Neuronal stem cell (in vitro differentiated cells): ENCODE results near the gene RTBDN. TPM values are rescaled to one million over a fixed set of nuclear protein-coding genes. Genes with fewer than 3 reads are reported as not detected.
A peak's percentile ranks its signal among the peaks of the same experiment; 100 is the strongest.

ENCODE experiments used
- DNase-seq: peaks from one replicate; pipeline ENCODE4 v3.0.0-alpha.2; 2013; ENCODE audit warnings: low spot score
- H2AFZ ChIP-seq: one replicate; pipeline ENCODE4 v1.6.1; 2013; ENCODE audit warnings: mild to moderate bottlenecking, low read length, inconsistent platforms
- H2AK5ac ChIP-seq: 2 replicates; pipeline ENCODE4 v1.6.1; 2013; ENCODE audit warnings: low read depth, mild to moderate bottlenecking, inconsistent platforms, low read length, moderate library complexity, mixed read lengths
- H2BK120ac ChIP-seq: 2 replicates; pipeline ENCODE4 v1.6.1; 2013; ENCODE audit warnings: low read depth, mild to moderate bottlenecking, inconsistent platforms, low read length, moderate library complexity, mixed read lengths
- H2BK12ac ChIP-seq: one replicate; pipeline ENCODE4 v1.6.1; 2013; ENCODE audit warnings: low read length, inconsistent platforms
- H2BK15ac ChIP-seq: 2 replicates; pipeline ENCODE4 v1.6.1; 2013; ENCODE audit warnings: mild to moderate bottlenecking, low read length, inconsistent platforms, mixed read lengths
- H2BK5ac ChIP-seq: one replicate; pipeline ENCODE4 v1.6.1; 2013; ENCODE audit warnings: inconsistent platforms, mild to moderate bottlenecking, low read length, moderate library complexity
- H3K14ac ChIP-seq: one replicate; pipeline ENCODE4 v1.6.1; 2013; ENCODE audit warnings: low read length, inconsistent platforms
- H3K18ac ChIP-seq: 2 replicates; pipeline ENCODE4 v1.6.1; 2013; ENCODE audit warnings: low read length, inconsistent platforms
- H3K23ac ChIP-seq: 2 replicates; pipeline ENCODE4 v1.6.1; 2013; ENCODE audit warnings: low read depth, mild to moderate bottlenecking, mixed read lengths, low read length, inconsistent platforms; ENCODE audit not compliant: poor library complexity
- H3K27ac ChIP-seq: replicated peaks from 3 replicates; pipeline ENCODE4 v1.5.1; 2013; ENCODE audit warnings: low read length, inconsistent platforms
- H3K27me3 ChIP-seq, 3 experiments: 2 replicates each; pipeline ENCODE4 v1.6.1; 2013; ENCODE audit warnings: low read length in 3 of 3, mild to moderate bottlenecking in 2 of 3, inconsistent platforms in 1 of 3, low read depth in 1 of 3, mixed read lengths in 1 of 3, moderate library complexity in 1 of 3; ENCODE audit not compliant: control insufficient read depth in 3 of 3, insufficient read depth in 3 of 3
- H3K36me3 ChIP-seq, 2 donors: replicated peaks in 1 of 2; 2 replicates each; pipeline ENCODE4 v1.6.1; 2013; ENCODE audit warnings: low read length in 2 of 2; ENCODE audit not compliant: control insufficient read depth in 2 of 2, insufficient read depth in 2 of 2
- H3K4ac ChIP-seq: 2 replicates; pipeline ENCODE4 v1.6.1; 2013; ENCODE audit warnings: inconsistent platforms, mild to moderate bottlenecking, low read length, moderate library complexity
- H3K4me1 ChIP-seq, 2 donors: 1 replicate in 1 of 2; 2 replicates in 1 of 2; pipeline ENCODE4 v1.6.1; 2013; ENCODE audit warnings: low read length in 2 of 2, low read depth in 1 of 2; ENCODE audit not compliant: control insufficient read depth in 2 of 2, insufficient read depth in 1 of 2
- H3K4me2 ChIP-seq: one replicate; pipeline ENCODE4 v1.6.1; 2013; ENCODE audit warnings: mild to moderate bottlenecking, low read length, inconsistent platforms; ENCODE audit not compliant: insufficient read depth, poor library complexity, severe bottlenecking
- H3K4me3 ChIP-seq, 2 donors: 2 replicates each; pipeline ENCODE4 v1.5.1; 2013; ENCODE audit warnings: low read length in 2 of 2, mild to moderate bottlenecking in 2 of 2, inconsistent platforms in 1 of 2, moderate library complexity in 1 of 2
- H3K79me1 ChIP-seq: one replicate; pipeline ENCODE4 v1.6.1; 2013; ENCODE audit warnings: low read depth, mild to moderate bottlenecking, inconsistent platforms, low read length, moderate library complexity
- H3K9ac ChIP-seq: one replicate; pipeline ENCODE4 v1.6.1; 2013; ENCODE audit warnings: mild to moderate bottlenecking, low read depth, low read length, inconsistent platforms; ENCODE audit not compliant: poor library complexity
- H3K9me3 ChIP-seq, 2 donors: replicated peaks in 1 of 2; 2 replicates each; pipeline versions ENCODE3 to v1.6.1; 2013; ENCODE audit warnings: low read length in 2 of 2, mild to moderate bottlenecking in 2 of 2, inconsistent platforms in 1 of 2, low read depth in 1 of 2, mixed read lengths in 1 of 2, moderate library complexity in 1 of 2; ENCODE audit not compliant: control insufficient read depth in 2 of 2, insufficient read depth in 1 of 2
- H4K8ac ChIP-seq: one replicate; pipeline ENCODE4 v1.6.1; 2013; ENCODE audit warnings: low read depth, mild to moderate bottlenecking, inconsistent platforms, low read length, moderate library complexity
- H4K91ac ChIP-seq: one replicate; pipeline ENCODE4 v1.6.1; 2013; ENCODE audit warnings: low read length, low read depth, mild to moderate bottlenecking, inconsistent platforms; ENCODE audit not compliant: poor library complexity
- whole genome bisulfite sequencing, 2 donors: extraction: QIAGEN DNeasy Blood & Tissue Kit; methylation state at CpG; one replicate each; pipeline ENCODE4 v1.1.7; 2013; ENCODE audit warnings: missing lambda C conversion rate in 2 of 2, mixed read lengths in 1 of 2; ENCODE audit not compliant: insufficient read length in 2 of 2, insufficient replicate concordance in 1 of 2; ENCODE audit errors: extremely low coverage in 2 of 2; 5-methylcytosine and 5-hydroxymethylcytosine counted together
- polyA plus RNA-seq, 2 experiments: library from polyadenylated mRNA; stranded (reverse); fragments of 200-250 nt; gene quantifications; one replicate each; pipeline ENCODE4 v1.2.3, GENCODE V29; 2013

Gene RTBDN
- 0.24 TPM for polyA plus RNA-seq (2013, experiment 1 of 2)
- polyA plus RNA-seq (2013, experiment 2 of 2) = 0.19 TPM

- no CpG with 5 or more reads among the region's 20 CpGs for WGBS, 2 donors
- peak within 1 kb of the TSS; percentile 78 for H3K9ac ChIP-seq
- H3K27me3 ChIP-seq = peaks cover 12 to 65% (median 61%) of the 10 kb centered on the region in 3 experiments
Measured at GRCh38 chr19:12834566-12834943, at the start of gene RTBDN. Gene RTBDN, minus strand, starts transcription at chr19:12834579. Its CDS starts 4,600 bp downstream, at chr19:12829979.

DNA sequence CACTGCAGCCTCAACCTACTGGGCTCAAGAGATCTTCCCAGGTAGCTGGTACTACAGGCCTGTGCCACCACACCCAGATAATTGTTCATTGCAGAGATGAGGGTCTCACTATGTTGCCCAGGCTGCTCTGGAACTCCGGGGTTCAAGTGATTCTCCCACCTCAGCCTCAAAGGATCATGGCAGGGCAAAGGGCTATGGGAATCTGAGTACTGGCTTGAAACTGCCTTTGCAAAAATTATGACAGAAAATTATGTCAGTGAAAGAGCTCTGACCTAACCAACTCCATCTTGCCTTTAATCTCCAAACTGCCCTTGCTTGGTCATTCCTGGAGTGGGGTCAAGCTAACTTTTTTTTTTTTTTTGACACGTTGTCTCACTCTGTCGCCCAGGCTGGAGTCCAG lies 48.2 kb upstream of the RTBDN start:
- no peak for DNase-seq
- no peak overlapping the region for H2BK5ac ChIP-seq
- no peak overlapping the region for H3K14ac ChIP-seq
- no peak overlapping the region for H2AK5ac ChIP-seq
- WGBS, 2 donors = no CpG with 5 or more reads among the region's 3 CpGs
- H4K8ac ChIP-seq = no peak overlapping the region
- H4K91ac ChIP-seq = no peak overlapping the region
- H3K79me1 ChIP-seq = no peaks in the 10 kb centered on the region
- H2BK15ac ChIP-seq = no peak overlapping the region
- no peak overlapping the region for H3K27ac ChIP-seq
- no peak overlapping the region for H2AFZ ChIP-seq
- no peak overlapping the region for H3K18ac ChIP-seq
- H3K9me3 ChIP-seq = peaks cover 11 to 17% of the 10 kb centered on the region in 2 donors
- peaks cover 11 to 64% (median 46%) of the 10 kb centered on the region in 3 experiments for H3K27me3 ChIP-seq
- no peak overlapping the region for H2BK120ac ChIP-seq
- H3K4me1 ChIP-seq = peaks cover 3 to 8% of the 10 kb centered on the region in 2 donors
- H3K4ac ChIP-seq = no peak overlapping the region
- no peak overlapping the region for H2BK12ac ChIP-seq
- H3K4me3 ChIP-seq = no peak overlapping the region
- no peak overlapping the region for H3K9ac ChIP-seq
- H3K23ac ChIP-seq = no peak overlapping the region
- H3K36me3 ChIP-seq = no peaks in the 10 kb centered on the region
- no peak overlapping the region for H3K4me2 ChIP-seq

More at GRCh38 chr19:12834566-12834943, at the start of gene RTBDN:
- H2AK5ac ChIP-seq = peak within 1 kb of the TSS; percentile 15
- no peak within 1 kb of the TSS for H4K91ac ChIP-seq
- H2BK12ac ChIP-seq = peak within 1 kb of the TSS; percentile 64
- no peak within 1 kb of the TSS for H3K14ac ChIP-seq
- peak within 1 kb of the TSS; percentile 49 to 87 for H3K4me3 ChIP-seq
- H3K79me1 ChIP-seq = no peaks in the 10 kb centered on the region
- H3K4me2 ChIP-seq = peak within 1 kb of the TSS; percentile 77
- peak within 1 kb of the TSS; percentile 81 for H3K23ac ChIP-seq
- H3K36me3 ChIP-seq = no peaks in the 10 kb centered on the region
- H2BK5ac ChIP-seq = peak within 1 kb of the TSS; percentile 17
- H3K9me3 ChIP-seq = no peaks in the 10 kb centered on the region
- H3K18ac ChIP-seq = peak within 1 kb of the TSS; percentile 93
- H2BK15ac ChIP-seq = peak within 1 kb of the TSS; percentile 71
- H3K4me1 ChIP-seq = peaks cover 10 to 12% of the 10 kb centered on the region in 2 donors
- no peak within 1 kb of the TSS for H3K4ac ChIP-seq
- no peak within 1 kb of the TSS for H3K27ac ChIP-seq
- no peak within 1 kb of the TSS for H4K8ac ChIP-seq
- H2BK120ac ChIP-seq = no peak within 1 kb of the TSS
- no peak for DNase-seq
- H2AFZ ChIP-seq = peak within 1 kb of the TSS; percentile 94

DNA sequence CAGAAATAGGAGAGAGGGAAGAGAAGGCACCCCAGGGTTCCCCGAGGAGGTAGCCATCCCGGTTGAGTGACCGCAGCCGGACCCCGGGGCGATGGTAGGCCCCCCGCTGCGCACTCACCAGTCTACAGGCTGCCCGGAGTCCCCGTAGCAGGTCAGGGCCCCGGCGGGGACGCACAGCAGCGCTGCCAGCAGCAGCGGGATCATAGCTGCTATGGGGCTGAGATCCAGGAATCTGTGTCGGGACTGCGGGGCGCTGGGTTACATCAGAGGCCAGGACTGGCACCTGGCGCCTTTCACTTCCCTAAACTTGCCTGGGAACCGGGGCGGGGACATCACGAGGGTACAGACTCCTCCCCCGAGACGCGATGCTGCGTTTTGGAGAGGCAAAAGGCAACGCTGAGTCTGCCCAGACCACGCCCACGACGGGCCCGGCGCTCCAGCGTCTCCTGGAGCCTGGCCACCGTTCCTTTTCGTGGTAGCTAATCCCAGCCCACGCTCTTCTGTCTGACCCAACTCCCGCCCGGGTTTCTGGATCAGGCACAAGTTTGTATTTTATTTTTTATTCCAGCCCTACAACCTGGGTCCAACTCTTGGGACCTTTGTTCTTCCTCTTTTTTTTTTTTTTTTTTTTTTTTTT lies 46.9 kb upstream of the RTBDN start, which contains the start of gene DNASE2:
TSS of gene DNASE2 (minus strand) at position 278 of the 637 bp plus-strand sequence. CDS start at position 204, 74 bp downstream.
- H2AK5ac ChIP-seq = no peak within 1 kb of the TSS
- peak within 1 kb of the TSS; percentile 72 to 88 for H3K4me3 ChIP-seq
- H2BK12ac ChIP-seq = no peak within 1 kb of the TSS
- peak within 1 kb of the TSS; percentile 64 for H3K9ac ChIP-seq
- H2AFZ ChIP-seq = peak within 1 kb of the TSS; percentile 99
- H3K4me1 ChIP-seq = peaks cover 3 to 8% of the 10 kb centered on the region in 2 donors
- H3K27me3 ChIP-seq = peaks cover 11 to 51% (median 35%) of the 10 kb centered on the region in 3 experiments
- DNase-seq = peak; percentile 87
- WGBS, 2 donors = no CpG with 5 or more reads among the region's 38 CpGs
- H3K27ac ChIP-seq = no peak within 1 kb of the TSS
- H3K9me3 ChIP-seq = peaks cover 11 to 17% of the 10 kb centered on the region in 2 donors
- peak within 1 kb of the TSS; percentile 75 for H3K14ac ChIP-seq
- peak within 1 kb of the TSS; percentile 69 for H2BK15ac ChIP-seq
- H3K4ac ChIP-seq = no peak within 1 kb of the TSS
- H3K18ac ChIP-seq = peak within 1 kb of the TSS; percentile 86
- no peak within 1 kb of the TSS for H4K8ac ChIP-seq
- H3K79me1 ChIP-seq = no peaks in the 10 kb centered on the region
- peak within 1 kb of the TSS; percentile 90 for H3K4me2 ChIP-seq
- no peak within 1 kb of the TSS for H2BK120ac ChIP-seq
- H2BK5ac ChIP-seq = no peak within 1 kb of the TSS
- H3K36me3 ChIP-seq = no peaks in the 10 kb centered on the region
- H4K91ac ChIP-seq = no peak within 1 kb of the TSS
- H3K23ac ChIP-seq = peak within 1 kb of the TSS; percentile 48

DNA sequence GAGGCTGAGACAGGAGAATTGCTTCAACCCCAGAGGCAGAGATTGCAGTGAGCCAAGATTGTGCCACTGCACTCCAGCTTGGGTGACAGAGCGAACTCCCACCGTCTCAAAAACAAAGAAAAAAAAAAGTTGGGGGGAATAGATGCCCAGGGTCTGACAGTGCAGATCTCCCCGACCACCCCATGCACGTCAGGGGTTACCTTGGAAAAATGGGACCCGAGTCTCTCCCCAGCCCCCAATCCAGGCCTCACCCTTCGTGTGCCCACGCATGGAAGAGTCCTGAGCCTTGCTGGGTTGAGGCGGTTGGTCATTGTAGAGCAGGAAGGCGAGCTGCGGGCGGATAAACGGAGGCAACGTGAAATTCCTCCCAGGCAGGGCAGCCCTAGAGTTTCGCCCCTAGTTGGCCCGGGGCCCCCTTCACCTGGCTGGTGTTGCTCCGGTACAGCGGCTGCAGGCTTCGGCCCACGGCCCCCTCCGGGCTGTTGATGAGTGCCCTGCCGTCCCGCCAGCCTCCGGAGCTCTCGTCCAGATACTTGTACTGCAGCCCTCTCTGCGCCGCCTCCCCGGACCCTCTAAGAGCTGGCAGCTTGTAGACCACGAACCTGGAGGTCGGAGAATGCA lies 46.3 kb upstream of the RTBDN start:
- Histone ChIP-seq H3K4me3 (peak overlapping the region; percentile 72 to 88), H3K79me1 (peaks cover 2% of the 10 kb centered on the region), H2BK120ac (no peak overlapping the region), H3K18ac (peak overlapping the region; percentile 86), H3K4me1 (peaks cover 3 to 8% of the 10 kb centered on the region in 2 donors), H4K8ac (no peak overlapping the region), H2AFZ (peak overlapping the region; percentile 99), H3K23ac (peak overlapping the region; percentile 48), H3K36me3 (no peaks in the 10 kb centered on the region), H2BK15ac (peak overlapping the region; percentile 69), H3K4ac (no peak overlapping the region), H3K27me3 (peaks cover 9 to 45% (median 29%) of the 10 kb centered on the region in 3 experiments), H2BK12ac (no peak overlapping the region), H3K9ac (peak overlapping the region; percentile 64), H3K14ac (peak overlapping the region; percentile 75), H3K9me3 (peaks cover 11 to 17% of the 10 kb centered on the region in 2 donors), H4K91ac (no peak overlapping the region), H3K27ac (no peak overlapping the region), H2AK5ac (no peak overlapping the region), H2BK5ac (no peak overlapping the region), H3K4me2 (peak overlapping the region; percentile 90)
- WGBS, 2 donors = no CpG with 5 or more reads among the region's 29 CpGs
- DNase-seq = no peak
